ENCODE data around the gene SAMD4A. TPM values are rescaled to one million over a fixed set of nuclear protein-coding genes. Genes with fewer than 3 reads are reported as not detected.

SAMD4A gene
- total RNA-seq, 1 experiment from 2014 or later: 9.6 TPM

GRCh38 chr14:54796961-54797360 lies 230.0 kb downstream of the SAMD4A start:
- Histone ChIP-seq H3K14ac (ENCODE audit: insufficient read depth, low read length) (no peak overlapping the region), H3K79me2 (ENCODE audit: insufficient read depth, low read length) (no peaks in the 10 kb centered on the region), H3K23ac (ENCODE audit: insufficient read length, low read depth, low read length) (no peak overlapping the region), H3K27ac (ENCODE audit: insufficient read length, low read depth, low read length) (no peak overlapping the region), H4K8ac (replicated peaks; ENCODE audit: insufficient read length, low read depth, low read length) (no peak overlapping the region), H4K91ac (ENCODE audit: insufficient read length, low read depth, low read length) (no peak overlapping the region), H2BK12ac (ENCODE audit: insufficient read length, low read depth, low read length) (no peak overlapping the region), H3T11ph (ENCODE audit: low read length) (no peak overlapping the region), H4K20me1 (ENCODE audit: control insufficient read depth, insufficient read depth, insufficient read length) (no peaks in the 10 kb centered on the region), H3K4ac (ENCODE audit: low read depth, low read length) (no peak overlapping the region), H2AFZ (ENCODE audit: low read length) (no peak overlapping the region), H3K79me1 (ENCODE audit: insufficient read depth, low read depth, low read length, poor library complexity, severe bottlenecking) (no peaks in the 10 kb centered on the region), H3K18ac (ENCODE audit: insufficient read length, low read depth, low read length) (no peak overlapping the region), H3K4me1 (ENCODE audit: insufficient read depth, low read length) (no peaks in the 10 kb centered on the region), H2BK20ac (ENCODE audit: low read depth, low read length, poor library complexity, severe bottlenecking) (no peak overlapping the region), H3K9ac (ENCODE audit: extremely low read depth, insufficient read length, low read length) (no peak overlapping the region), H3K56ac (ENCODE audit: insufficient read length, low read depth, low read length) (no peak overlapping the region), H3K23me2 (ENCODE audit: insufficient read length, low read depth, low read length, poor library complexity, severe bottlenecking) (no peaks in the 10 kb centered on the region), H3K27me3 (ENCODE audit: insufficient read depth, low read length) (no peaks in the 10 kb centered on the region), H2AK5ac (ENCODE audit: insufficient read length, low read length) (no peak overlapping the region), H2BK15ac (ENCODE audit: low read depth, low read length) (no peak overlapping the region), H2BK120ac (ENCODE audit: low read depth, low read length, poor library complexity, severe bottlenecking) (no peak overlapping the region), H2BK5ac (ENCODE audit: insufficient read length, low read length) (no peak overlapping the region), H3K4me2 (ENCODE audit: insufficient read depth, insufficient read length, low read length) (no peak overlapping the region), H4K5ac (ENCODE audit: insufficient read length, low read depth, low read length) (no peak overlapping the region), H3K9me3 (ENCODE audit: control insufficient read depth, low read depth, low read length) (no peaks in the 10 kb centered on the region)
- Mint-ChIP-seq H3K36me3 (ENCODE audit: insufficient read depth in 1 of 3, low read depth in 3 of 3) (0 out of 7 replicates have a peak, but pooled peaks cover 0 to 3% (median 0%) of the 10 kb centered on the region in 3 experiments), H3K4me1 (peaks cover 5 to 10% of the 10 kb centered on the region in 2 experiments), H3K9me3 (peaks cover 0 to 4% of the 10 kb centered on the region in 2 experiments; a peak in 2 of 5 replicates), H3K27ac (no peak overlapping the region), H3K4me3 (no peak overlapping the region), H3K27me3 (ENCODE audit: low read depth) (peaks cover 6% of the 10 kb centered on the region)
- DNase-seq: no peak
- TF ChIP-seq, protein P1, sequence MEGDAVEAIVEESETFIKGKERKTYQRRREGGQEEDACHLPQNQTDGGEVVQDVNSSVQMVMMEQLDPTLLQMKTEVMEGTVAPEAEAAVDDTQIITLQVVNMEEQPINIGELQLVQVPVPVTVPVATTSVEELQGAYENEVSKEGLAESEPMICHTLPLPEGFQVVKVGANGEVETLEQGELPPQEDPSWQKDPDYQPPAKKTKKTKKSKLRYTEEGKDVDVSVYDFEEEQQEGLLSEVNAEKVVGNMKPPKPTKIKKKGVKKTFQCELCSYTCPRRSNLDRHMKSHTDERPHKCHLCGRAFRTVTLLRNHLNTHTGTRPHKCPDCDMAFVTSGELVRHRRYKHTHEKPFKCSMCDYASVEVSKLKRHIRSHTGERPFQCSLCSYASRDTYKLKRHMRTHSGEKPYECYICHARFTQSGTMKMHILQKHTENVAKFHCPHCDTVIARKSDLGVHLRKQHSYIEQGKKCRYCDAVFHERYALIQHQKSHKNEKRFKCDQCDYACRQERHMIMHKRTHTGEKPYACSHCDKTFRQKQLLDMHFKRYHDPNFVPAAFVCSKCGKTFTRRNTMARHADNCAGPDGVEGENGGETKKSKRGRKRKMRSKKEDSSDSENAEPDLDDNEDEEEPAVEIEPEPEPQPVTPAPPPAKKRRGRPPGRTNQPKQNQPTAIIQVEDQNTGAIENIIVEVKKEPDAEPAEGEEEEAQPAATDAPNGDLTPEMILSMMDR (conservative IDR thresholded peaks at IDR 0.05): no peak
